HEK293T (cell line): ENCODE results near the gene NFASC.

ENCODE experiments used
- ARNT ChIP-seq: fragments of 450-650 bp; IDR thresholded peaks from 2 replicates; pipeline ENCODE4 v1.6.1; 2017; ENCODE audit warnings: mild to moderate bottlenecking
- BHLHE40 ChIP-seq: fragments of 450-650 bp; IDR thresholded peaks from 2 replicates; pipeline ENCODE4 v1.6.1; 2016; ENCODE audit warnings: mild to moderate bottlenecking, moderate library complexity, borderline replicate concordance
- ELF4 ChIP-seq: fragments of 450-650 bp; IDR thresholded peaks from 2 replicates; pipeline ENCODE4 v1.6.1; 2017; ENCODE audit warnings: antibody characterized with exemption
- FOXK2 ChIP-seq: fragments of 450-650 bp; IDR thresholded peaks from 2 replicates; pipeline ENCODE4 v1.6.1; 2016; ENCODE audit warnings: mild to moderate bottlenecking
- FOXM1 ChIP-seq: fragments of 450-650 bp; IDR thresholded peaks from 2 replicates; pipeline ENCODE4 v1.6.1; 2017; ENCODE audit warnings: mild to moderate bottlenecking, borderline replicate concordance
- HDGF ChIP-seq: fragments of 450-650 bp; IDR thresholded peaks from 2 replicates; pipeline ENCODE4 v1.6.1; 2017; ENCODE audit warnings: antibody characterized with exemption, borderline replicate concordance
- L3MBTL2 ChIP-seq: fragments of 450-650 bp; conservative IDR thresholded peaks from 2 replicates; pipeline ENCODE4 v1.6.1; 2016; ENCODE audit warnings: mild to moderate bottlenecking
- NFRKB ChIP-seq: fragments of 450-650 bp; IDR thresholded peaks from 2 replicates; pipeline ENCODE4 v1.6.1; 2016; ENCODE audit warnings: mild to moderate bottlenecking, moderate library complexity
- SP1 ChIP-seq: fragments of 450-650 bp; IDR thresholded peaks from 2 replicates; pipeline ENCODE4 v1.6.1; 2017
- SUZ12 ChIP-seq: fragments of 450-650 bp; IDR thresholded peaks from 2 replicates; pipeline ENCODE4 v1.6.1; 2016; ENCODE audit warnings: mild to moderate bottlenecking
- TARDBP ChIP-seq: fragments of 450-650 bp; IDR thresholded peaks from 2 replicates; pipeline ENCODE4 v1.6.1; 2016
- ZNF384 ChIP-seq: fragments of 450-650 bp; IDR thresholded peaks from 2 replicates; pipeline ENCODE4 v1.6.1; 2016
- TF ChIP-seq, protein P1 (sequence below): fragments of 450-650 bp; IDR thresholded peaks from 2 replicates; pipeline ENCODE4 v1.6.1; 2016

DNA sequence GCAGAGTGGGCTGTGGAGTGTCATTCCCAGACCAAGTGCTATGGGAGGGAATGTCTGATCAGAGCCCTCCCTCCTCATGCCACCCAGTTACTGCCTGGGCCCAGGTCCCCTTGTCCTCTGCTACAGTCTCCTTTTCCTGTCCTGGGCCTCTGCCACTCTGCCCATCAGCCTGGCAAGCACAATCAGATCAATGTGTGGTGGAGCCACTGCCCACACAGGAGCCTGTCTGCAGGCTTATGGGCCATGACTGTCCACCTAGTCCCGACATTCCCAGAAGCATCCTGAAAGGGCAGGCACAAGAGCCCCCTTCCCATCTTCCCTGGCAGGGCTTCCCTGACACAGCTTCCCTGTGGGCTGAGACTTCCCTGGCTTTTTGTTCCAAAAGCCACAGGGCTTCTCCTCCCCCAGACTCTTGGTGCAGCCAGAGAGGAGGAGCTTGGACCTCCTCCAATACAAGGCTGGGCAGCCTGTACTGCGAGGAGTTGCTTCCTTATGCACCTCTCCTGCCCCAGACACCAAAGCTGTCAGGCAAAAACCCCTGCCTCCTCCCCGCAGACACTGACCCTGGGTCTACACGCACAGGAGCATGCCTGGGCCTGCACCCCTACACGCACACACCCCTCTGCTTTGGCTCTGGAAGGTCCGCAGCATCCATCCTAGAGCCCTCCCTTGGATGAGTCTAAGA, 143.2 kb downstream of the NFASC start:
- TF ChIP-seq SP1 (no peak), ZNF384 (no peak), BHLHE40 (no peak), FOXM1 (no peak), FOXK2 (no peak), TARDBP (no peak), ARNT (no peak), HDGF (no peak), NFRKB (no peak), ELF4 (no peak), SUZ12 (no peak), L3MBTL2 (no peak)
- TF ChIP-seq, protein P1, sequence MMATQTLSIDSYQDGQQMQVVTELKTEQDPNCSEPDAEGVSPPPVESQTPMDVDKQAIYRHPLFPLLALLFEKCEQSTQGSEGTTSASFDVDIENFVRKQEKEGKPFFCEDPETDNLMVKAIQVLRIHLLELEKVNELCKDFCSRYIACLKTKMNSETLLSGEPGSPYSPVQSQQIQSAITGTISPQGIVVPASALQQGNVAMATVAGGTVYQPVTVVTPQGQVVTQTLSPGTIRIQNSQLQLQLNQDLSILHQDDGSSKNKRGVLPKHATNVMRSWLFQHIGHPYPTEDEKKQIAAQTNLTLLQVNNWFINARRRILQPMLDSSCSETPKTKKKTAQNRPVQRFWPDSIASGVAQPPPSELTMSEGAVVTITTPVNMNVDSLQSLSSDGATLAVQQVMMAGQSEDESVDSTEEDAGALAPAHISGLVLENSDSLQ, result no peak
